ENCODE data around the gene NCOA6. TPM values are rescaled to one million over a fixed set of nuclear protein-coding genes. Genes with fewer than 3 reads are reported as not detected.
A peak's percentile ranks its signal among the peaks of the same experiment; 100 is the strongest.

Gene NCOA6
- total and polyA plus RNA-seq, 3 experiments from 2014 or later = 11.4 to 23.1 (median 22.7) TPM

GRCh38 chr20:34806255-34806654 lies 19.2 kb downstream of the NCOA6 start:
- H3K4me1 ChIP-seq (ENCODE audit: insufficient read depth, low read length) = peaks cover 3% of the 10 kb centered on the region
- peak overlapping the region in 2 of 8 donors; percentile 11 to 43 for H3K27ac Mint-ChIP-seq
- peaks cover 0 to 8% (median 3%) of the 10 kb centered on the region in 3 donors for H3K36me3 Mint-ChIP-seq
- no peak for DNase-seq
- POLR2A ChIA-PET = no interaction called here
- H3K36me3 ChIP-seq (ENCODE audit: insufficient read depth, low read length) = no peaks in the 10 kb centered on the region
- H3K27me3 ChIP-seq (ENCODE audit: insufficient read depth, low read length, poor library complexity, severe bottlenecking) = no peaks in the 10 kb centered on the region
- H3K9me3 ChIP-seq (ENCODE audit: low read length) = no peaks in the 10 kb centered on the region
- H3K4me1 Mint-ChIP-seq = peaks cover 15 to 52% (median 41%) of the 10 kb centered on the region in 3 donors
- CTCF ChIA-PET = interaction anchor here (0.7 kb wide), 1 partner anchor 37 kb away, joined by 3 read pairs; no protein-coding TSS in a partner anchor
- H3K4me3 ChIP-seq (ENCODE audit: low read length) = no peak overlapping the region
- no peaks in the 10 kb centered on the region for H3K27me3 Mint-ChIP-seq
- H3K27ac ChIP-seq (ENCODE audit: low read depth, low read length) = no peak overlapping the region
- H3K4me3 Mint-ChIP-seq = no peak overlapping the region
- H3K9me3 Mint-ChIP-seq = no peaks in the 10 kb centered on the region

- H3K27ac ChIP-seq (ENCODE audit: low read depth, low read length) = no peak overlapping the region
- H3K36me3 ChIP-seq (ENCODE audit: insufficient read depth, low read length) = no peaks in the 10 kb centered on the region
- no peak for DNase-seq
- no peaks in the 10 kb centered on the region for H3K9me3 Mint-ChIP-seq
- no peaks in the 10 kb centered on the region for H3K9me3 ChIP-seq (ENCODE audit: low read length)
- peaks cover 9% of the 10 kb centered on the region for H3K4me1 ChIP-seq (ENCODE audit: insufficient read depth, low read length)
- CTCF ChIA-PET = no interaction called here
- H3K4me1 Mint-ChIP-seq = peaks cover 57 to 70% (median 69%) of the 10 kb centered on the region in 3 donors
- peak overlapping the region in 1 of 8 donors; percentile 82 for H3K27ac Mint-ChIP-seq
- H3K27me3 ChIP-seq (ENCODE audit: insufficient read depth, low read length, poor library complexity, severe bottlenecking) = no peaks in the 10 kb centered on the region
- H3K4me3 ChIP-seq (ENCODE audit: low read length) = no peak overlapping the region
- H3K4me3 Mint-ChIP-seq = no peak overlapping the region
- H3K27me3 Mint-ChIP-seq = no peaks in the 10 kb centered on the region
- POLR2A ChIA-PET = no interaction called here
- H3K36me3 Mint-ChIP-seq = peaks cover 0 to 2% (median 2%) of the 10 kb centered on the region in 3 donors
Measured at GRCh38 chr20:34798871-34799270, 26.6 kb downstream of the NCOA6 start.

DNA sequence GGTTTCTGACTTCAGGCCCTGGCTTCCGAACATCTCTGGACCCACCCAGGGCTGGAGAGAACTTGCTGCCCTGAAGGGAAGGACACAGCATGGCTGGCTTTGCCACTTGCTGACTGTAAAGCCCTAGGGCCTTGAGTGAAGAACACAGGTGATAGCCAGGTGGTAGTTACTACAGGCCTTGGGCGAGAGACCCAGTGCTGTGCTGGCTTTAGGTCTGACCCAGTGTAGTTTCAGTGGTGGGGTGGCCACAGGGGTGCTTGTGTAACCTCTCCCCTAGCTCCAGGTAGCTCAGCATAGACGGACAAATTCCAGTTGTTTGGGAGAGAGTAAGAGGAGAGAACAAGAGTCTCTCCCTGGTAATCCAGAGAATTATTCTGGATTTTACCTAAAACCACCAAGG lies 27.1 kb downstream of the NCOA6 start:
- Mint-ChIP-seq H3K36me3 (no peaks in the 10 kb centered on the region), H3K4me3 (no peak overlapping the region), H3K27me3 (no peaks in the 10 kb centered on the region), H3K4me1 (peaks cover 59 to 74% (median 69%) of the 10 kb centered on the region in 3 donors), H3K27ac (no peak overlapping the region), H3K9me3 (no peaks in the 10 kb centered on the region)
- no peak for DNase-seq
- Histone ChIP-seq H3K27me3 (ENCODE audit: insufficient read depth, low read length, poor library complexity, severe bottlenecking) (no peaks in the 10 kb centered on the region), H3K4me1 (ENCODE audit: insufficient read depth, low read length) (peaks cover 9% of the 10 kb centered on the region), H3K36me3 (ENCODE audit: insufficient read depth, low read length) (no peaks in the 10 kb centered on the region), H3K4me3 (ENCODE audit: low read length) (no peak overlapping the region), H3K27ac (ENCODE audit: low read depth, low read length) (no peak overlapping the region), H3K9me3 (ENCODE audit: low read length) (no peaks in the 10 kb centered on the region)
- ChIA-PET CTCF (no interaction called here), POLR2A (no interaction called here)

DNA sequence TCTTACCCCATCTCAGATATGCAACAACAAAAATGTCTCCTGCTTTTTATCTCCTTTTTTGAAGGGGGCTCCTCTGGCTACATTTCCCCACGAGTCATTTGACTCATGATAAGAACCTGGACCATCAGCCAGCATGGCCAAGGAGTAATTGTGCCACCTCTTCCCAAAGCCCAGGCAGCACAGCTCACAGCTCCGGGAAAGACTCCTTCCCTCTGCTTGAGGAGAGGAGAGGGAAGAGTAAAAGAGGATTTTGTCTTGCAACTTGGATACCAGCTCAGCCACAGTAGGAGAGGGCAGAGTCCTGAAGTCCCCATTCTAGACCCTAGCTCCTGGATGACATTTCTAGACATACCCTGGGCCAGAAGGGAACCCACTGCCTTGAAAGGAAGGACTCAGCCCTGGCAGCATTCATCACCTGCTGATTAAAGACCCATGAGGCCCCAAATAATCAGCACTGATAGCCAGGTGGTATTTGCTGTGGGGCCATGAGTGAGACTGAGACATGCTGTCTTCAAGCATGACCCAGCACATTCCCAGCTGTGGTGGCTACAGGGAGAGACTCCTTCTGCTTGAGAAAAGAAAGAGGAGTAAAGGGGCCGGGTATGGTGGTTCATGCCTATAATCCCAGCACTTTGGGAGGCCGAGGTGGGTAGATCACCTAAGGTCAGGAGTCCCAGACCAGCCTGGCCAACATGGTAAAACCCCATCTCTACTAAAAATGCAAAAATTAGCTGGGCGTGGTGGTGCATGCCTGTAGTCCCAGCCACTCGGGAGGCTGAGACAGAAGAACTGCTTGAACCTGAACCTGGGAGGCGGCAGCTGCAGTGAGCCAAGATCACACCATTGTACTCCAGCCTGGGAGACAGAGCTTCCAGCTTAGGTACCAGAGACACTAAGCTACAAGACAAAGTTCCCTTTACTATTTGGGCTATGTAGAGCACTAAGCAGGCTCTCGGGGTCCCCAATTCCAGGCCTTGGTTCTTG lies 28.1 kb downstream of the NCOA6 start:
- H3K27me3 ChIP-seq (ENCODE audit: insufficient read depth, low read length, poor library complexity, severe bottlenecking) = no peaks in the 10 kb centered on the region
- peaks cover 59 to 77% (median 68%) of the 10 kb centered on the region in 3 donors for H3K4me1 Mint-ChIP-seq
- H3K9me3 Mint-ChIP-seq = no peaks in the 10 kb centered on the region
- ChIA-PET CTCF (interaction anchor here (1.4 kb wide), 1 partner anchor 27 kb away, joined by 4 read pairs; no protein-coding TSS in a partner anchor), POLR2A (no interaction called here)
- no peak overlapping the region for H3K4me3 Mint-ChIP-seq
- H3K9me3 ChIP-seq (ENCODE audit: low read length) = no peaks in the 10 kb centered on the region
- no peak for DNase-seq
- no peak overlapping the region for H3K27ac ChIP-seq (ENCODE audit: low read depth, low read length)
- H3K4me1 ChIP-seq (ENCODE audit: insufficient read depth, low read length) = peaks cover 9% of the 10 kb centered on the region
- H3K27me3 Mint-ChIP-seq = no peaks in the 10 kb centered on the region
- peaks cover 0 to 4% (median 0%) of the 10 kb centered on the region in 3 donors for H3K36me3 Mint-ChIP-seq
- no peak overlapping the region for H3K4me3 ChIP-seq (ENCODE audit: low read length)
- no peaks in the 10 kb centered on the region for H3K36me3 ChIP-seq (ENCODE audit: insufficient read depth, low read length)
- peak overlapping the region in 1 of 8 donors; percentile 51 for H3K27ac Mint-ChIP-seq

DNA sequence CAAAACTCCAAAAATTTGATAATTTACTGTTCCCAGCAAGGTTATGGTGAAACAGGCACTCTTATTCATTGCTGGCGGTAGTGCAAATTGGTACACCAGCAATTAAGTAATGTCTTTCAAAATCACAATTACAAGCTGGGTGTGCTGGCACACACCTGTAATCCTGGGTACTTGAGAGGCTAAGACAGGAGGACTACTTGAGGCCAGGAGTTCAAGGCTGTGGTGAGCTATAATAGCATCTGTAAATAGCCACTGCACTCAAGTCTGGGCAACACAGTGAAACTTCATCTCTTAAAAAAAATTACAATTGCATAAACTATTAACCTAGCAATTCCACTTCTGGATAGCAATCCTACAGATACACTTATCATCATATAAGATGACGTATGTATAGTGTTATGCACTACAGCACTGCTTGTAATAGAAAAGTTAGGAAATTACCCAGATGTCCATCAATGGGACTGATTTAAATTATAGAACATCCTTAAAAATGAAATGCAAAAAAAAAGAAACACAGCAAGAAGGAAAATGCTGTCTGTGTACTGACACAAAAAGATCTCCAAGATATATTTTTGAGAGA lies 31.4 kb downstream of the NCOA6 start:
- ChIA-PET POLR2A (no interaction called here), CTCF (no interaction called here)
- DNase-seq = no peak
- Histone ChIP-seq H3K9me3 (ENCODE audit: low read length) (no peaks in the 10 kb centered on the region), H3K36me3 (ENCODE audit: insufficient read depth, low read length) (no peaks in the 10 kb centered on the region), H3K27me3 (ENCODE audit: insufficient read depth, low read length, poor library complexity, severe bottlenecking) (no peaks in the 10 kb centered on the region), H3K27ac (ENCODE audit: low read depth, low read length) (no peak overlapping the region), H3K4me1 (ENCODE audit: insufficient read depth, low read length) (no peaks in the 10 kb centered on the region), H3K4me3 (ENCODE audit: low read length) (no peak overlapping the region)
- no peak overlapping the region for H3K4me3 Mint-ChIP-seq
- H3K4me1 Mint-ChIP-seq = peaks cover 31 to 49% (median 36%) of the 10 kb centered on the region in 3 donors
- H3K36me3 Mint-ChIP-seq = peaks cover 0 to 25% (median 1%) of the 10 kb centered on the region in 3 donors
- no peaks in the 10 kb centered on the region for H3K27me3 Mint-ChIP-seq
- H3K27ac Mint-ChIP-seq = peak overlapping the region in 3 of 8 donors; percentile 13 to 47 (median 32)
- no peaks in the 10 kb centered on the region for H3K9me3 Mint-ChIP-seq

DNA sequence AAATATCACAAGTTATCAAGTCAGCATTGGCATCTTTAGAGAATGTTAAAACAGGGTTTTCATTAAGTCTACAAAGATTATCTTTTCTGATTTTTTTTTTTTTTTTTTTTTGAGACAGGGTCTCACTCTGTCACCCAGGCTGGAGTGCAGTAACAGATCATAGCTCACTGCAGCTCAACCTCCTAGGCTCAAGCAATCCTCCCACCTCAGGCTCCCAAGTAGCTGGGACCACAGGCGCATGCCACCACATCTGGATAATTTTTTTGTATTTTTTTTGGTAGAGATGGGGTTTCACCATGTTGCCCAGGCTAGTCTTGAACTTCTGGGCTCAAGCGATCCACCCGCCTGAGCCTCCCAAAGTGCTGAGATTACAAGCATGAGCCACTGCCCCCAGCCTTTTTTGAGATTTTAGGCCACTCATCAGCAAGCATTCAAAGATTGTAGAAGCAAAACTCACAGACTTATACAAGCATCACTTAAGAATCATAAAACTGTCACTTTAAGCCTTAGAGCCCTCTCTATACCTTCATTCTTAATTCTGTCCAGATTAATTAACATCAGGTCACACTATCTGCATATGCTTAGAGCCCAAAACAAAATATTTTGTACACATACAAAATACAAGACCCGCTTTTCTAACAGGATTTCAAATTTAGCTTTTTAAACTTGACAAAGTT lies 32.6 kb downstream of the NCOA6 start:
- Mint-ChIP-seq H3K9me3 (no peaks in the 10 kb centered on the region), H3K4me3 (no peak overlapping the region), H3K27ac (peak overlapping the region in 4 of 8 donors; percentile 15 to 42 (median 38)), H3K36me3 (peaks cover 0 to 31% (median 1%) of the 10 kb centered on the region in 3 donors), H3K4me1 (peaks cover 20 to 37% (median 24%) of the 10 kb centered on the region in 3 donors), H3K27me3 (no peaks in the 10 kb centered on the region)
- Histone ChIP-seq H3K27ac (ENCODE audit: low read depth, low read length) (no peak overlapping the region), H3K36me3 (ENCODE audit: insufficient read depth, low read length) (peaks cover 3% of the 10 kb centered on the region), H3K4me1 (ENCODE audit: insufficient read depth, low read length) (no peaks in the 10 kb centered on the region), H3K9me3 (ENCODE audit: low read length) (no peaks in the 10 kb centered on the region), H3K27me3 (ENCODE audit: insufficient read depth, low read length, poor library complexity, severe bottlenecking) (no peaks in the 10 kb centered on the region), H3K4me3 (ENCODE audit: low read length) (no peak overlapping the region)
- no peak for DNase-seq
- POLR2A ChIA-PET = no interaction called here
- CTCF ChIA-PET = no interaction called here

DNA sequence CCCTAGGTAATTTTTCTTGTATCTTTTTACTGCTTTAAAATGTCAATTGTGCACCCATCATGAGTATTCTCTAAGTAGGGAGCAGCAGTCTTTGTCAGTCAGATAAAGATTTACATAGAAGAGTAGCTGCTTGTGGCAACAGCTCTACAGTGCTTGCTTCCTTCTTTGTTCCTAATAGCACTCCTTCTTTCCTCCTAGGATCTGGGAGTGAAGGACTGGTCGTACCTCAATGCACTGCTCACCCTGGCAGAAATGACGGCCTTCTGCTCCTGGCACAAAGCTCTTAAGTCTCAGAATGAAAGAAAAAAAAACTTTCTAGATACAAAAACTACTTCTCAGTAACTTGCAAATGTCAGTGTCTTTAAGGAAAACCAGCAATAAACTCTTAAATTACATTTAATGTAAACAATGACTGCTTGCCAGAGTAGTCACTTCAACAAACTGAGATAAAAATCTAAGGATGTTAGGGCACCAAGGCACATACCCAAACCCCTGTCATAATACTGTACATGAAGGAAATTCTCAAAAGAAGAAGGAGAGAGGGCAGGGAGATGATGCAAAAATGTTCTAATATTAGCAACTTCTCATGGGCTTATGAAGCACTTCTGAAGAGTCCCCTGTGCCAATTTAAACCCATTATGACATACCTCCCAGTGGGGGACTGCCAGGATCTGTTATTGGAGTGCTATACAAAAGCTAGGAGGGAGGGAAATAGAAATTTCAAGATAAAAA lies 34.0 kb downstream of the NCOA6 start:
- Histone ChIP-seq H3K4me1 (ENCODE audit: insufficient read depth, low read length) (no peaks in the 10 kb centered on the region), H3K27ac (ENCODE audit: low read depth, low read length) (no peak overlapping the region), H3K4me3 (ENCODE audit: low read length) (no peak overlapping the region), H3K27me3 (ENCODE audit: insufficient read depth, low read length, poor library complexity, severe bottlenecking) (no peaks in the 10 kb centered on the region), H3K9me3 (ENCODE audit: low read length) (no peaks in the 10 kb centered on the region), H3K36me3 (ENCODE audit: insufficient read depth, low read length) (peaks cover 3% of the 10 kb centered on the region)
- Mint-ChIP-seq H3K4me1 (peaks cover 21 to 36% (median 25%) of the 10 kb centered on the region in 3 donors), H3K27ac (peak overlapping the region in 2 of 8 donors; percentile 32 to 45), H3K9me3 (no peaks in the 10 kb centered on the region), H3K27me3 (no peaks in the 10 kb centered on the region), H3K36me3 (peaks cover 0 to 39% (median 1%) of the 10 kb centered on the region in 3 donors), H3K4me3 (no peak overlapping the region)
- DNase-seq = no peak
- POLR2A ChIA-PET = no interaction called here
- CTCF ChIA-PET = no interaction called here
